GM18951 (cell line): ENCODE data around the gene RAD54L.

Experiments used
- POLR2A ChIP-seq: IDR thresholded peaks from 4 replicates; pipeline ENCODE4 v1.6.1; 2011; ENCODE audit warnings: mild to moderate bottlenecking; ENCODE audit not compliant: insufficient read length, insufficient read depth; ENCODE audit errors: extremely low read depth
- in situ Hi-C: fragments of 300-500 bp; cut with MboI; formaldehyde crosslinking; loops from one replicate; pipeline ENCODE4 v1.12.0; 2022; ENCODE audit warnings: low sequenced_read_pairs, mixed read lengths, inconsistent platforms; ENCODE audit not compliant: unreplicated experiment

The RAD54L gene

DNA sequence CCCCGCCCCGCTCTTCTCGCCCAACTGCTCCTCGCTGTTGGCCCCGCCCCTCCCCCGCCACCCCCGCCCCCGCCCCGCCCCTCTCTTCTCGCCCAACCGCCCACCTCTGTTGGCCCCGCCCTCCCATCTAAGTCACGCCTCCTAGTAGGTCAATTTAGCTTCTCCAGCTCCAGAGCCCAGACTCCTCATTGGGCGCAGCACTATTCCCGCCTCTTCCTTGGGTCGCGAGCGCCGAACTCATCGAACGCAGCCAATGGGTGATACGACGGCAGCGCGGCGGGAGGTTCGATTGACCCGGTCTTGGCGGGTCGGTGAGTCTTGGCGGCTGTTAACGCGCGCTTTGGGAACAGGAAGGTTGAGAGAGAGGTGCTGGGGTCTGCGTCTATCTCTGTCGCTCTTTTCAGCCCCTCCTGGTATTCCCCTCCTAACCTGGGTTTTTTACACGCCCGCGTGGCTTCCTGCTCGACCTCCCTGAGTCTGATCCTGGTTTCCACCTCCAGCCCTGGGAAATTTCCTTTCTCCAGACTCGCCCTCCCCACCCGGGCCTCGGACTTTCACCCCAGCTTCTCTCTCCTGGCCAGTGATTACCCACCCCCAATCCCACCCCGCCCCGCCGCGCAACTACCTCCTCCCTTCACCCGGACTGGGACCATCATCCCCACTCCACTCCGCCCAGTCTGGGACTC lies at the start of gene RAD54L:
Gene RAD54L, plus strand, starts transcription at position 328 of the 686 bp plus-strand sequence. CDS start 643 bp downstream, outside the sequence.
- TF ChIP-seq POLR2A = peak; percentile 73
- in situ Hi-C loops = no loop called here

DNA sequence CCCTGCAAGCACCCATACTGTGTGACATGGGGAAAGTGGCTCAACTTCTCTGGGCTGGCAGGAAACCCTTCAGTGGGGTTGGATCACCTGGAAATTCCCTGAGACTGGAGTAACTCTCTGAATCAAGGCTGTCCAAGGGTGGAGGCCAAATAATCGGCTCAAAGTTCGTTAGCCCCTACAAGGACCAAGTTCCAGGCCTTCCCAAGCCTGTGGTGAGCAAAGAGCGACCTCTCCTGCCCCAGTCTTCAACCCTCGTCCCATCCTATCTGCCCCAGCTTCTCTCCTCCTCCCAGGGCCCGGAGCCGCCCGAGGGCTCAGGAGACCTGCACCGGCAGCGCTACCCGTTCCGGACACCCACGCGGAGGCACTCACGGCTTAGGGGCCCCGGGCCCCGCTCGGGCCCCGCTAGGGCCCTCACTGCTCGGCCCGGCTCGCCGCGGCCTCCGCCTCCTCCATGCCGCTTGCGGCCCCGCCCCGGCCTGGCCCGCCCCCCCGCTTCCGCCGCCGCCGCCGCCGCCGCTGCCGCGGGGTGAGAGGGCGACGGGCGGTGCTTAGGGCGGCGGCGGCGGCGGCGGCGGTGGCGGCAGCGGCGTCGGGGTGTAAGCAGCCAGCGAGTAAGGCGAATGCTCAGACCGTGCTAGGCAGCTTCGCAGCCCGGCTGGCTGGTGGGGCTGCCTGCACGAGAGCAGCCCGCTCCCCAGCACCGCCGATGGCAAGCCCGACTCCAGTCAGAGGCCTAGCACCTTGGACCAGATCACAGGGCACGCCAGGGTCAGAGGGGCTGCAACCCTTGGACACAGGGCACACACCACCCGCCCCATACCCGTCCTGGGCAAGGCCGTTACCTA lies 49.4 kb upstream of the RAD54L start, which contains the start of gene POMGNT1:
Gene POMGNT1, minus strand, starts transcription at position 471 of the 848 bp plus-strand sequence. CDS start 613 bp downstream, outside the sequence.
- in situ Hi-C loops = no loop called here

DNA sequence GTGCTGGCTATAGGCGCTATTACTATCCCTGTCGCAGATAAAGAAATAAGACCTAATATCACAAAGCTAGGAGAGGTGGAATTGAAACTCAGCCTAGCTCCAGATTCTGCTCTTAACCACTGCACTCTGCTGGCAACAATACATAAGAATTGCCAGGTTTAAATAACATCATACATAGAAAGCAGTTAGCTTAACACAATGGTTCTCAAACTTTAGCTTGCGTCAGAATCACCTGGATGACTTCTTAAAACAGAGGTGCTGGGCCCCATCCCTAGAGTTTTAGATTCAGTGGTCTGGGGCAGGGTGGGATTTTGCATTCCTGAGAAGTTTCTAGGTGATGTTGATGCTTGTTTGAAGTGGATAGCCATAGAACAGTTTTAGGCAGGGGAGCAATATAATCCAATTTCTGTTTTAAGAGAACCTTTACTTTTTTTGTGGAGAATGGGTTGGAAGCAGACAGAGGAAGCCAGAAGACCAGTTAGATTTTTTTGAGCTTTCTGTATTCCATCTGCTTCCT lies 48.3 kb upstream of the RAD54L start:
- TF ChIP-seq POLR2A = no peak
- in situ Hi-C loops = no loop called here

More for the DNA sequence above, 49.4 kb upstream of the RAD54L start, which contains the start of gene POMGNT1:
- peak; percentile 82 for TF ChIP-seq POLR2A

DNA sequence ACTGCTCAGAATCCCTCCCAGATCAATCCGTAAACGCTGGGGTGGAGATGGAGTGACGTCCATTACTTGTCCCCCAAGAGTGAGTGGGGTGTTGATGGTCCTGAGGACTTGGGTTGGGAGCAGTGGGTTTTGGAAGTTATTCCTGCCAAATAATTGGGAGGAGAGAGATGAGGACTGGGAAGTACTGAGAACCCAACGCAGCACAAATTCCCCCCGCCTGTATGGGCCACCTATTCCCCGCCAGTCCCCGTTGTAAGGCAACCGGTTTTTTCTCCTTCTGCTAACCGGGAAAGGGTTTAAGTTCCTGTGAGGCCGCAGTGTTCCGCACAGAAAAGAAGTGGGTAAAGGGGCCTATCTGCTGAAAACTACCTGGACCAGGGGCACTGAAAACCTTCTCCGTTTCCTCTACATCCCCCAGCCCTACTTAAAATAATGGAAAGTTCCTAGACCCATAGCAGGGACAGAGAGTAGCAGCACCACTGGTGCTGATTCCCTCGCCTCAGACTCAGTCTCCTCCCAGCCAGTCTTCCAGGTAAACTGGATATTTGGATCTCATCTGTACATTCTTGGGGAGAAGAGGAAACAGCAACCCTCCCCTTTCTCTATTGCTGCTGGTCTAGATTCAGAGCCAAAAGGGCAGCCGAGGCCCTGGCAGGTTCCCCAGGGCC lies 43.7 kb upstream of the RAD54L start:
- TF ChIP-seq POLR2A = no peak
- in situ Hi-C loops = no loop called here

DNA sequence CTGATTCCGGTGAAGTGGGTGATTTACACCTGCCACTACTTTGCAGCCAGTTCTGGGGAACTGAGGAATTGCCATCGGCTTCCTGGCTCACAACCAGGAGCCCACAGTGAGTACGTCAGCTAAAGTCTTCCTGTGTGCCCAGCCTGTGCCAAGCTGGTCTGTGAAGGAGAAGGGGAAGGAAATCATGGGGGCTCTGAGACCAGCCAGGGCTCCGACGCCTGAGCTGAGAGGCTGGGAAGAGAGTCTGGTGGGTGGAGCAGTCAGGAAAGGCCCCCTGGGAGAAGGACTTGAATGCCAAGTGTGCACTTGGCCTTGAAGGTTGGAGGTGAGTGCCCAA lies 43.2 kb upstream of the RAD54L start:
- in situ Hi-C loops = no loop called here
- TF ChIP-seq POLR2A = no peak

DNA sequence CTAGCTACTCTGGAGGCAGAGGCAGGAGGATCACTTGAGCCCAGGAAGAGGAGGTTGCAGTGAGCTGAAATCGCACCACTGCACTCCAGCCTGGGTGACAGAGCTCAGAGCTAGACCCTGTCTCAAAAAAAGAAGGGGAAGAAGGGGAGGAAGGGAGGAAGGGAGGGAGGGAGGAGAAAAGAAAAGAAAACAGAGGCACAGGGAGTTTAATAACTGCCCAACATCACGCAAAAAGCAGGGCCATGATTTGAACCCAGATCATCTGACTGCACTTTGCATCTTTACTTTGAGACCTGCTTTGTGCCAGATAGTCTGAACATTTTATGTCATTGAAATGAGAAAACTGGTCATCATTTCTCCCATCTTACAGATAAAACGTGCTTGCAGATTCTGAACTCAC lies 42.4 kb upstream of the RAD54L start:
- in situ Hi-C loops = no loop called here
- no peak for TF ChIP-seq POLR2A

DNA sequence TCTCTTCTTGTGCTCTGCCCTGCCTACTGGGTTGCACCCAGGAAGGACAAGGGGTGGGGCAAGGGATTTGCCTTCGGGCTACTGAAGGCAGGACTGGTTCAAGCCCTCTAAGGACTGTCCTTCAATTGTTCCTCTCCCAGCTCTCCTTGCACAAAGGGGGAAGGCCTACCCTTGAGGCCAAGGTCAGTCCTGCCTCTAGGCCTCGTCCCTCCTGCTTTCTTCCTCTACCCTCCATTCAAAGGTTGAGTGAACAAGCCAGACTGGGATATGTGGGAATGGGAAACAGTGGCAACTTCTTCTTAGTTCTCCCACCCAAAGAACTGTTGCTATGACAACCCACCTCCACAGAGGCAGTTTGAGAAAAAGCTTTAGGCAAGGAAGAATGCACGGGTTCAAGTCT lies 41.8 kb upstream of the RAD54L start:
- in situ Hi-C loops = no loop called here
- no peak for TF ChIP-seq POLR2A

DNA sequence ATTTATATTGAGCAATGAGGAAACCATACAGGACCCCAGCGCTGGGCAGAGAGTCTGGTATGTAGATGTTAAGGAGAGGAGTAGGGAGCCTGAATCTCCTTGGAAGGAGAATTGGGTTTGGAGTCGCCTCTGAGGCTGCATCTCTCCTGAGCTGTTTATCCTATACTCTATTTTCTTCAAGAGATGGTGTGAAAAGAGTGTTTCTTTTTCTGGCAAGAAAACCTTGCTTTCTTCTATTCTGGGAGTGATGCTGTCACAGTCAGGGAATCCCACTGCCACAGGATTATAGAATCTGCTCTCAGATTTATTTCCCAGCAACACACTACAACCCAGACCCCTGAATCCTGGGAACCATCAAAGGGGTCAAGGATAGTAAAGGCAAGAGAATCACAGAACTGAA lies 41.2 kb upstream of the RAD54L start:
- TF ChIP-seq POLR2A = no peak

DNA sequence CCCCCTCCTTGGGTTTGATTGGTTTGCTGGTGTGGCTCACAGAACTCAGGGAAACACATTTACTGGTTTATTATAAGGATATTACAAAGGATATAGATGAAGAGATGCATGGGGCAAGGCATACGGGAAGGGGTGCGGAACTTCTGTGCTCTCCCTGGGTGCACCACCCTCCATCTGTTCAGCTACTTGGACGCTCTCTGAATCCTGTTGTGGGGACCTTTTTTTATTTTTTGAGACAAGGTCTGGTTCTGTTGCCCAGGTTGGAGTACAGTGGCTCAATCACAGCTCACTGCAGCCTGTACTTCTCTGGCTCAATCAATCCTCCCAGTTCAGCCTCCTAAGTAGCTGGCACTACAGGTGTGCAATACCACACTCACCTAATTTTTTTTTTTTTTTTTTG lies 37.0 kb upstream of the RAD54L start:
- in situ Hi-C loops = no loop called here
- no peak for TF ChIP-seq POLR2A

More for the DNA sequence above, 41.2 kb upstream of the RAD54L start:
- in situ Hi-C loops = no loop called here

DNA sequence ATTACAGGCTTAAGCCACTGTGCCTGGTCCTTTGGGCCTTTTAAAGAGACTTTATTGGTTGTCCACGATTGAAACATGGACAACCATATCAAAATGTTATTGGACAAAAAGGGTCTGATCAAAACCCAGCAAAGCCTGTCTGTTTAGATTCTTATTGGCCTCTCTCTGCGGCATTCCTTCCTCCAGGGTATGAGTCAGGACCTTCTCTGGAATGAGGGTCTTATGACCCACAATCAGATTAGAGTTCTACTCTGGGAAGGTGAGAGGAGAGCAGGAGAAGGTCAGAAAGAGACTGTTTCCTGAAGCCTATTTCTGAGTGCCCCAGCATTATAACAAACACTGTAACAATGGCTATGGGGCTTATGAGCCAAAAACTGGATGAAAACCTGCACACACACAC lies 36.5 kb upstream of the RAD54L start:
- in situ Hi-C loops = no loop called here
- TF ChIP-seq POLR2A = no peak

DNA sequence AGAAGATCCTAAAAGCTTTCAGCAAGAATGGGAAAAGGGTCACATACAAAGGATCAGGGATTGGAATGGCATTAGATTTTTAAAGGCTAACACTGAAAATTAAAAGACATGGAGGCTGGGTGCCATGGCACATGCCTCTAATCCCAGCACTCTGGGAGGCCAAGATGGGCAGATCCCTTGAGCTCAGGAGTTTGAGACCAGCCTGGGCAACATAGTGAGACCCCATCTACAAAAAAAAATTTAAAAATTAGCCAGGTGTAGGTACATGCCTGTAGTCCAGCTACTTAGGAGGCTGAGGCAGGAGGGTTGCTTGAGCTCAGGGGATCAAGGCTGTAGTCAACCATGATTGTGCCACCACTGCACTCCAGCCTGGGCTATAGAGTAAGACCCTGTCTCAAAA lies 32.1 kb upstream of the RAD54L start:
- in situ Hi-C loops = no loop called here
- no peak for TF ChIP-seq POLR2A

DNA sequence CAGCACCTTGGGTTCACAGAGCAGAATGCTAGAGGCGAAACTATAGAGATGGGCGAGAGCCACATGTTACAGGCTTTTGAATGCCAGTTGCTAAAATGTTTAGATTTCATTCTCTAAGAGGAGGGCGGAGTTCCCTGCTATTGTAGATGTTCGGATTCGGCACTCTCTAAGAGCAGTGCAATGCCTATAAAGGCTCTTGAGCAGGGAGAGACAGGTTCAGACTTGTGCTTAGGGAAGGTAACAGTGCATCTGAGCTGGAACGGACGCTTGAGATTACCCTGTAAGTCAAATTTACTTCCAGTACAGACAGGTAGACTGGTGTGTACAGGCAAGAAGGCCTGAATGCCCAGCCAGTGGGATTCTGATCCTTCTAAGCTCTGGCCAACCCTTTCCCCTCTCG lies 29.1 kb upstream of the RAD54L start:
- in situ Hi-C loops = no loop called here
- TF ChIP-seq POLR2A = no peak
